Measurements from ENCODE around the gene TPCN2. TPM values are rescaled to one million over a fixed set of nuclear protein-coding genes. Genes with fewer than 3 reads are reported as not detected.

The TPCN2 gene
- total RNA-seq, 1 experiment from 2014 or later = 28.9 TPM

- DNase-seq (ENCODE audit: low spot score) = no peak
- intact Hi-C loops (cut with micrococcal nuclease; ENCODE audit: unreplicated experiment) = no loop called here
- POLR2A ChIA-PET (ENCODE audit: low non-redundant PET) = no interaction called here
- H3K36me3 ChIP-seq (ENCODE audit: insufficient read depth, low read length, poor library complexity, severe bottlenecking) = peaks cover 8% of the 10 kb centered on the region
- no peak for TF ChIP-seq EZH2 (IDR thresholded peaks at IDR 0.05; ENCODE audit: borderline replicate concordance, low read depth, low read length, poor library complexity, severe bottlenecking)
- TF ChIP-seq CTCF (conservative IDR thresholded peaks at IDR 0.05; ENCODE audit: low read depth, low read length) = no peak
- no peaks in the 10 kb centered on the region for H3K27me3 ChIP-seq (replicated peaks; ENCODE audit: insufficient read depth, low read depth, low read length, poor library complexity)
- no peak overlapping the region for H3K4me3 ChIP-seq (ENCODE audit: low read depth, low read length, poor library complexity, severe bottlenecking)
- no TSS peak for BruUV-seq (replicated peaks)
- no peak overlapping the region for H3K27ac ChIP-seq (ENCODE audit: low read depth, low read length, poor library complexity, severe bottlenecking)
- CTCF ChIA-PET = no interaction called here
- H3K4me1 ChIP-seq (ENCODE audit: insufficient read depth, low read length, poor library complexity, severe bottlenecking) = no peaks in the 10 kb centered on the region
- no peaks in the 10 kb centered on the region for H3K9me3 ChIP-seq (ENCODE audit: low read depth, low read length, poor library complexity, severe bottlenecking)
Measured at GRCh38 chr11:69061713-69062053, 13.0 kb downstream of the TPCN2 start.

DNA sequence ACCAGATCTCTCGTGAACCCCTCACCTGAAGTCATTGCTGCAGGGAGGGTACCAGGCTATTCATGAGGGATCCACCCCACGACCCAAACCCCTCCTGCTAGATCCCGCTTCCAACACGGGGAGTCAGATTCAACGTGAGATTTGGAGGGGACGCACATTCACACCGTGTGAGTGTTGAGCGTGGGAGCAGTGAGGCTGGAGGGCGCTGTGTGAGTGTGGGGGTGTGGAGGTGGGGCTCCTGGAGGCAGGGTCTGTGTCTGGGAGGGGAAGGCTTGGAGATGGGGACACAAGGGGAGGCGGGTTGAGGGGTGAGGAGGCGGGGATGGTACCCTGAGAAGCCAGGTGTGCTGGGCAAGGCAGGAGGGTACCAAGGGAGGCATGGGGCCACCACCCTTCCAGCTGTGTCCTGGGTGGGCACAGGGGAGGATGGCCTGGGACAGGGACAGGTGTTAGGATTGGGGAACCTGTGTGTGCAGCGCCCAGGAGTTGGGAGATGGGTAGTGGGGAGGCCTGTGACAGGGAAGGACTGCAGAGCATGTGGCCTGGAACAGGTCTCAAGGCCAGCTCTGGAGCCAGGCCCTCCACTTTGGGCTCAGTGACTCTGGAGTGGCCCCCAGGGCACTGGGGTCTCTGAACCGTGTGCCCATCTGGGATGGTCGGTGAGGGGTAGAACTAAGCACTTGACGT, 13.6 kb downstream of the TPCN2 start:
- no peaks in the 10 kb centered on the region for H3K4me1 ChIP-seq (ENCODE audit: insufficient read depth, low read length, poor library complexity, severe bottlenecking)
- intact Hi-C loops (cut with micrococcal nuclease; ENCODE audit: unreplicated experiment) = no loop called here
- ChIA-PET POLR2A (ENCODE audit: low non-redundant PET) (no interaction called here), CTCF (interaction anchor here (0.5 kb wide), 1 partner anchor 18 kb away, joined by 3 read pairs; no protein-coding TSS in a partner anchor)
- DNase-seq (ENCODE audit: low spot score) = no peak
- H3K27me3 ChIP-seq (replicated peaks; ENCODE audit: insufficient read depth, low read depth, low read length, poor library complexity) = no peaks in the 10 kb centered on the region
- no peak overlapping the region for H3K4me3 ChIP-seq (ENCODE audit: low read depth, low read length, poor library complexity, severe bottlenecking)
- no peaks in the 10 kb centered on the region for H3K9me3 ChIP-seq (ENCODE audit: low read depth, low read length, poor library complexity, severe bottlenecking)
- peaks cover 8% of the 10 kb centered on the region for H3K36me3 ChIP-seq (ENCODE audit: insufficient read depth, low read length, poor library complexity, severe bottlenecking)
- no peak for TF ChIP-seq EZH2 (IDR thresholded peaks at IDR 0.05; ENCODE audit: borderline replicate concordance, low read depth, low read length, poor library complexity, severe bottlenecking)
- BruUV-seq (replicated peaks) = no TSS peak
- no peak overlapping the region for H3K27ac ChIP-seq (ENCODE audit: low read depth, low read length, poor library complexity, severe bottlenecking)

GRCh38 chr11:69062873-69063651, 14.3 kb downstream of the TPCN2 start:
- Histone ChIP-seq H3K27me3 (replicated peaks; ENCODE audit: insufficient read depth, low read depth, low read length, poor library complexity) (no peaks in the 10 kb centered on the region), H3K27ac (ENCODE audit: low read depth, low read length, poor library complexity, severe bottlenecking) (no peak overlapping the region), H3K4me3 (ENCODE audit: low read depth, low read length, poor library complexity, severe bottlenecking) (no peak overlapping the region), H3K36me3 (ENCODE audit: insufficient read depth, low read length, poor library complexity, severe bottlenecking) (peaks cover 8% of the 10 kb centered on the region), H3K4me1 (ENCODE audit: insufficient read depth, low read length, poor library complexity, severe bottlenecking) (no peaks in the 10 kb centered on the region), H3K9me3 (ENCODE audit: low read depth, low read length, poor library complexity, severe bottlenecking) (no peaks in the 10 kb centered on the region)
- no peak for DNase-seq (ENCODE audit: low spot score)
- TF ChIP-seq EZH2 (IDR thresholded peaks at IDR 0.05; ENCODE audit: borderline replicate concordance, low read depth, low read length, poor library complexity, severe bottlenecking) (no peak), CTCF (conservative IDR thresholded peaks at IDR 0.05; ENCODE audit: low read depth, low read length) (no peak)
- BruUV-seq (replicated peaks) = no TSS peak
- intact Hi-C loops (cut with micrococcal nuclease; ENCODE audit: unreplicated experiment) = no loop called here
- CTCF ChIA-PET = interaction anchor here (0.5 kb wide), 1 partner anchor 19 kb away, joined by 3 read pairs; no protein-coding TSS in a partner anchor
- POLR2A ChIA-PET (ENCODE audit: low non-redundant PET) = no interaction called here

All from A673 (cell line).